Mesendoderm (in vitro differentiated cells): Measurements from ENCODE around the gene MFRP.

Source experiments
- DNase-seq: peaks from one replicate; pipeline ENCODE4 v3.0.0; 2013
- H2AK5ac ChIP-seq: 2 replicates; pipeline ENCODE4 v1.6.1; 2013; ENCODE audit warnings: low read length, inconsistent platforms
- H2BK120ac ChIP-seq: 2 replicates; pipeline ENCODE4 v1.6.1; 2013; ENCODE audit warnings: low read depth, mild to moderate bottlenecking, low read length, moderate library complexity, mixed read lengths
- H2BK15ac ChIP-seq: replicated peaks from 2 replicates; pipeline ENCODE4 v1.6.1; 2013; ENCODE audit warnings: low read depth, mild to moderate bottlenecking, moderate library complexity
- H2BK5ac ChIP-seq: 2 replicates; pipeline ENCODE4 v1.6.1; 2013; ENCODE audit warnings: low read length, inconsistent platforms
- H3K18ac ChIP-seq: 2 replicates; pipeline ENCODE4 v1.6.1; 2013; ENCODE audit warnings: mild to moderate bottlenecking, low read length, mixed read lengths
- H3K23ac ChIP-seq: one replicate; pipeline ENCODE4 v1.6.1; 2013; ENCODE audit warnings: low read length
- H3K27ac ChIP-seq: 2 replicates; pipeline ENCODE4 v1.5.1; 2013; ENCODE audit warnings: low read depth, mild to moderate bottlenecking, inconsistent platforms, low read length, moderate library complexity
- H3K27me3 ChIP-seq: 2 replicates; pipeline ENCODE4 v1.6.1; 2013; ENCODE audit warnings: low read length, control low read depth, mild to moderate bottlenecking, inconsistent platforms; ENCODE audit not compliant: insufficient read depth, poor library complexity
- H3K36me3 ChIP-seq: 2 replicates; pipeline ENCODE4 v1.6.1; 2013; ENCODE audit warnings: low read length, inconsistent platforms; ENCODE audit not compliant: control insufficient read depth, insufficient read depth
- H3K4ac ChIP-seq: one replicate; pipeline ENCODE4 v1.6.1; 2013; ENCODE audit warnings: low read depth, mild to moderate bottlenecking, low read length, moderate library complexity
- H3K4me1 ChIP-seq: 2 replicates; pipeline ENCODE4 v1.6.1; 2013; ENCODE audit warnings: low read depth, low read length, inconsistent platforms; ENCODE audit not compliant: control insufficient read depth
- H3K4me2 ChIP-seq: 2 replicates; pipeline ENCODE4 v1.6.1; 2013; ENCODE audit warnings: low read length
- H3K4me3 ChIP-seq: 2 replicates; pipeline ENCODE4 v1.5.1; 2013; ENCODE audit warnings: mild to moderate bottlenecking, low read length
- H3K56ac ChIP-seq: one replicate; pipeline ENCODE4 v1.6.1; 2013; ENCODE audit warnings: low read length
- H3K79me1 ChIP-seq: 2 replicates; pipeline ENCODE4 v1.6.1; 2013; ENCODE audit warnings: low read length, inconsistent platforms
- H3K79me2 ChIP-seq: 2 replicates; pipeline ENCODE4 v1.6.1; 2013; ENCODE audit warnings: mild to moderate bottlenecking, low read length; ENCODE audit not compliant: control insufficient read depth, insufficient read depth
- H3K9ac ChIP-seq: 2 replicates; pipeline ENCODE4 v1.6.1; 2013; ENCODE audit warnings: low read length, inconsistent platforms
- H4K5ac ChIP-seq: one replicate; pipeline ENCODE4 v1.6.1; 2013; ENCODE audit warnings: low read length
- H4K8ac ChIP-seq: one replicate; pipeline ENCODE4 v1.6.1; 2013; ENCODE audit warnings: low read depth, mild to moderate bottlenecking, control low read depth, low read length, moderate library complexity
- WGBS: extraction: QIAGEN DNeasy Blood & Tissue Kit; methylation state at CpG from one replicate; pipeline ENCODE4 v1.1.7; 2013; ENCODE audit warnings: low lambda C conversion rate, missing lambda C conversion rate; ENCODE audit not compliant: insufficient coverage; ENCODE audit errors: extremely low coverage; 5-methylcytosine and 5-hydroxymethylcytosine counted together

The MFRP gene

DNA sequence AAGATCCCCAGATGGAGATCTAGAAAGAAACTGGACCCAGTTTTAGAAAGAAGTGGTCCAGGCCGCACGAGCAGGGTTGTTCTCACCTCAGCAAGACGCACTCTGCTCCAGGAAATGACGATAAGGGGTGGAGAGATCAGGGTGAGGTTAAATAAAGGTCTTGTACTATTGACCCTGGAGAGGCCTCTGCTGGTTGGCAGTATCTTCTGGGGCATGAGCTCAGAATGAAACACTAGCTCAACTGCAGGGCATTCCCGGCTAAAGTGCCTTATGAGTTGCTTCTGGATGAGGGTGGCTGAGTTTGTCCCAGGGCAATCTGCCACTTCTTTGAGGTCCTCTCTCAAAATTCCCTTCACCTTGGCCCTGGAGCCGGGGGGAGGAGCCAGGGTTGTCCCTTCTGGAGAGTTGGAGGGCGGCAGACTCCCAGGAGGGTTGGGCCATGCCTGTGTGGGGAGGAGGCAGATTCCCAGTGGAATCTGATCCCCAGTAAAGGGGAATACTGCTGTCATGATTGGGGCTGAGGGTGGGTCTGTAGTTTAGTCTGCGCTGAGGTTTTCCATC, 24.1 kb upstream of the MFRP start:
- H3K36me3 ChIP-seq: no peaks in the 10 kb centered on the region
- no peak overlapping the region for H3K4me2 ChIP-seq
- no peak overlapping the region for H2BK120ac ChIP-seq
- no peak overlapping the region for H3K23ac ChIP-seq
- no peaks in the 10 kb centered on the region for H3K79me1 ChIP-seq
- no peak overlapping the region for H2BK15ac ChIP-seq
- DNase-seq: peak; percentile 46
- no peak overlapping the region for H3K27ac ChIP-seq
- no peak overlapping the region for H2BK5ac ChIP-seq
- H3K79me2 ChIP-seq: no peaks in the 10 kb centered on the region
- WGBS: no CpG with 5 or more reads among the region's 8 CpGs
- H4K8ac ChIP-seq: no peak overlapping the region
- H3K27me3 ChIP-seq: no peaks in the 10 kb centered on the region
- H3K18ac ChIP-seq: no peak overlapping the region
- H3K4me3 ChIP-seq: no peak overlapping the region
- no peak overlapping the region for H3K4ac ChIP-seq
- H2AK5ac ChIP-seq: no peak overlapping the region
- H4K5ac ChIP-seq: no peak overlapping the region
- no peak overlapping the region for H3K9ac ChIP-seq
- peaks cover 14% of the 10 kb centered on the region for H3K4me1 ChIP-seq
- H3K56ac ChIP-seq: peak overlapping the region; percentile 11

DNA sequence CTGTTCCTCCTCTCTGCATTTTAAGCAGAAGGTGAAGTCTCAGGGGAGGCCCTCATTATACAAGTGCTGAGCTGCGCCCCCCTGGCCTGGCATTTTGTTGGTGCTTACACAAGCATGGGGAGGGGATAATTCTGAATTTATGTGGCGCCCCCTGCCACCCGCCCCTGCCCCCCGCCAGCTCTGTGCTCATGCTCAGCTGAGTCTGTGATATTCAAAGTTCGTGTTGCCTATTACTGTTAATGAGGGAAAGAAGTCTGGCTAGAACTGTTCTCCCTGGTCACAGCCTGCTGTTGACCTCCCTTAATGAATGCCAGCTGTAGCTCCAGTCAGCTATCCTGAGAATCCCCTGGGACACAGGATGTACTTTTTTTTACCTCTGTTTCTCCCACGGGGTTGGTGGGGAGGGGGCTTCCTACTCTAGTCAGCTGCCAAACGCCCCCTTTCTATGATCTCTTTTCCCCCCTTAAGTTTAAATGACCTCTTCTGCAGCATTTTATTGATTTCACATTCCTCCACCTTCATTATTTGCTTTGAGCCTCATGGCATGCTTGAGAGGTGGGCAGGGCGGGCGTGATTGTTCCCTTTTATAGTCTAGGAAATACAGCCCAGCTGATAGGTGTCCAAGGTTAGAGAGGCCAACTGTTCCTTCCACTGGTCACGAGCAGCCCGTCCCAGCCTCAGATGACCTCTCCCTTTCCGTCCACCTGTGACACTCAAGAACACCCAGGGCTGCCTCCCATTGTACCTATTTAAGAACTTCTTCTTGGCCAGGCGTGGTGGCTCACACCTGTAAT, 22.8 kb upstream of the MFRP start:
- Histone ChIP-seq H3K79me1 (no peaks in the 10 kb centered on the region), H3K36me3 (no peaks in the 10 kb centered on the region), H3K4me1 (peaks cover 4% of the 10 kb centered on the region), H3K27ac (no peak overlapping the region), H2BK15ac (no peak overlapping the region), H2BK5ac (no peak overlapping the region), H3K79me2 (no peaks in the 10 kb centered on the region), H2BK120ac (no peak overlapping the region), H3K18ac (no peak overlapping the region), H3K9ac (no peak overlapping the region), H2AK5ac (no peak overlapping the region), H3K4ac (no peak overlapping the region), H3K23ac (no peak overlapping the region), H3K56ac (no peak overlapping the region), H3K27me3 (peaks cover 5% of the 10 kb centered on the region), H3K4me2 (no peak overlapping the region), H4K5ac (no peak overlapping the region), H4K8ac (no peak overlapping the region), H3K4me3 (no peak overlapping the region)
- no CpG with 5 or more reads among the region's 13 CpGs for WGBS
- no peak for DNase-seq

DNA sequence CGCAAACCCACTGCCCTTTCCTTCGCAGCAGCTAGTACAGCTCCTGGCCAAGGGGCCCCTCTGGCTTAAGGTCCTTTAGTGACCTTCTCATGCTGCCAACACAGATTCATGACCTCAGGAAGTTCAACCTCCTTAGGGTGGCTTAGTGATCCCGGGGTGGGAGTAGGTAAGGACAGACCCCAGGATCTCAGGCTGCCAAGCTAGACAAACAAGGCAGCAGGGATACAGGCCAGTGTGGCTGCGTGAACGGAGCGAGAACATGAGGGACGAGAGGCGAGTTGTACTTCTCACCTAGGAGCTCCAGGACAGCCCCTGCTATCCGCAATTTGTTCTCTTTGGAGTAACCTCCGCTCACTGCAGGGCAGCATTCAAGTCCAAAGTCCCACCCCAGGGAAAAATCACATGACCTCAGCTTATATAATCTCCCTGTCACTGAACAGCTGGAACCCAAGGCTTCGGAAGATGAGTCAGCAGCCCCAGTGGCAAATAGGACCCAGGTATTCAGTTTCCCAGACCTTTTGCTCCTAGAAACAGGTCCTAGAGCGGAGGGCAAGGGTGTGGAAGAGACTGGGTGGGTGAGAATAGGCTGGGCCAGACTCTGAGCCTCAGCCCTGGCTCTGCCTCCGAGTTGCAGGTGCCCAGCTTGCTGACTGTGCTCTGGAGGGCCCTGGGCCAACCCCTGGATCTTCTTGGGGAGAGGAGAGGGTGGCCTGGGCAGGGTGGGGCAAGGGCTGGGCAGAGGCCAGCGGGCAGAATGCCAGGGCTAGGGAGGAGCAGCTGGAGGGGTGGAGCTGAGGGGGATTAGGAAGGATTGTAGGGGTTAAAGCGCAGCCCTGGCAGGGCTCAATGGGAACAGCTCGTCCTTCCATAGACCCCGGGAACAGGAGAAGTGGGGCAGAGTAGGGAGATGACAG, 21.9 kb upstream of the MFRP start:
- no CpG with 5 or more reads among the region's 17 CpGs for WGBS
- Histone ChIP-seq H3K4me1 (peaks cover 4% of the 10 kb centered on the region), H2AK5ac (no peak overlapping the region), H3K23ac (no peak overlapping the region), H2BK120ac (no peak overlapping the region), H3K79me1 (no peaks in the 10 kb centered on the region), H3K36me3 (no peaks in the 10 kb centered on the region), H4K8ac (no peak overlapping the region), H3K18ac (no peak overlapping the region), H3K56ac (peak overlapping the region; percentile 49), H3K27ac (no peak overlapping the region), H3K27me3 (peaks cover 7% of the 10 kb centered on the region), H4K5ac (no peak overlapping the region), H3K79me2 (no peaks in the 10 kb centered on the region), H3K9ac (no peak overlapping the region), H2BK15ac (no peak overlapping the region), H3K4me3 (no peak overlapping the region), H3K4ac (no peak overlapping the region), H2BK5ac (no peak overlapping the region), H3K4me2 (no peak overlapping the region)
- DNase-seq: no peak

DNA sequence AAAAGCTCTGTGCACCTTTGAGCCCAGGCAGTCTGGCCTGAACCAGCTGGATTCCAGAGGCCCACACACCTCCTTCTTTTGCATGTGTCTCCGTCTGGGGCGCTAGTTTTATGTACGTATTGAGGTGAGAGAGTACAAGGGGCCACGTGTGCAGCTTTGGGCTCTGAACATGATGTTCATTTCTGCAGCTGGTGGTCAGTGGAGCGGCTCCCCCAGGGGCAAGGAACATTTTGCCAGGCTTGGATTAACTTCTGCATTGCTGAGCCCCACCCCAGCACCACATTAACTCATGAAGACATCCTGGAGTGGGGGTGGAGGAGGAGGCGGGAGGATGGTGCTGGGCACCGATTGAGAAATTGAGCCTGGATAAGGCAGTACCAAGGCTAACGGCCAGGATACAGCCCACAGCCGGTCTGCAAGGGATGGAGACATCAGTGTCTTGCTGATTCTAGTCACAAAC, 21.2 kb upstream of the MFRP start:
- no peak overlapping the region for H3K9ac ChIP-seq
- no peaks in the 10 kb centered on the region for H3K79me1 ChIP-seq
- peaks cover 7% of the 10 kb centered on the region for H3K27me3 ChIP-seq
- H2AK5ac ChIP-seq: no peak overlapping the region
- H3K79me2 ChIP-seq: no peaks in the 10 kb centered on the region
- peaks cover 4% of the 10 kb centered on the region for H3K4me1 ChIP-seq
- no peak overlapping the region for H3K23ac ChIP-seq
- H3K4ac ChIP-seq: no peak overlapping the region
- no peak for DNase-seq
- no peak overlapping the region for H2BK120ac ChIP-seq
- H3K18ac ChIP-seq: no peak overlapping the region
- H4K5ac ChIP-seq: no peak overlapping the region
- no peak overlapping the region for H4K8ac ChIP-seq
- no CpG with 5 or more reads among the region's 9 CpGs for WGBS
- H2BK5ac ChIP-seq: no peak overlapping the region
- H3K56ac ChIP-seq: no peak overlapping the region
- H3K36me3 ChIP-seq: no peaks in the 10 kb centered on the region
- no peak overlapping the region for H3K4me2 ChIP-seq
- H3K27ac ChIP-seq: no peak overlapping the region
- no peak overlapping the region for H2BK15ac ChIP-seq
- H3K4me3 ChIP-seq: no peak overlapping the region

DNA sequence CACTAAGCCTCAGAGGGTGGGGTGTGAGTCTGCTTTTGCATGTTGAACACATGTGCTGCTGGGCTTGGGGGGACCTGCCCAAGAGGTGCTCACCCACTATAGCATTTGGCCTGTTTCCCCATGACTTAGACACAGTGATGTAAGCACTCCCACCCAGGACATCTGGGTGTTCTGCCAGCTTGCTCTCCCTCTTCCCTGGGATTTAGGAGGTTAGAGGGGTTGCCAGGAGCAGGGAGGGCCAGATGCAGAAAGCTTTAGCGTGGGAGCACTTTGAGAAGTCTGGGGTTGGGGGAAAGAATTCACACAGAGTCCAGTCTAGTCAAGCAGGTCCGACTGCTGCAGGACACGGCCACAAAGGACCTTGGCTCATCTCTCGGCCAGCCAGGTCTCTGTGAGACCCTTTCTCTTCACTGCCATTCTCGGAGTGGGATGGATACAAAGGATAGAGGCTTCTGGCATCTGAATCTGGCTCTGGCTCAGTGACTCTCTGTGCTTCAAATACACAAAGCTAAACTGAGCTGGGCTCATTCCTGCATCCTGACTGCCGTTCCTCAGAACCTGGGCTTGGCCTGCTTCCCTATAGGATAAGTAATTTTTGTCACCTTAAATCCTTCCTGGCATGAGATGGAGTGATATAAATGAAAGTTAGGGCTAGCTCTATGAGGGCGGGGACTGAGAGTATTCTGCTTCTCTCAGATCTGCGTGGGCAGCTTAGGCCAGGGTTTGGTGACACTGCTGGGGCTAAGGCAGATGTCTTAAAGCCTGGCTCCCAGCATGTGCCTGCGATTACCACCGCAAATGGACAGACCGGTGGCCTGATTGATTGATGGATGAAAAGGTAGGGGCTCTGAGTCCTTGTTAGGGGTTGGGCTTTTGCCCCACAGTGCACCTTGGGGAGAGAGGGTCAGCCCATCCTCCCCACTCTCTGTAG, 20.4 kb upstream of the MFRP start:
- no peak overlapping the region for H3K9ac ChIP-seq
- peaks cover 5% of the 10 kb centered on the region for H3K4me1 ChIP-seq
- no peak overlapping the region for H3K4me3 ChIP-seq
- no peaks in the 10 kb centered on the region for H3K36me3 ChIP-seq
- H4K5ac ChIP-seq: no peak overlapping the region
- DNase-seq: no peak
- H3K23ac ChIP-seq: no peak overlapping the region
- H3K79me1 ChIP-seq: no peaks in the 10 kb centered on the region
- no peak overlapping the region for H2AK5ac ChIP-seq
- H2BK15ac ChIP-seq: no peak overlapping the region
- no peak overlapping the region for H4K8ac ChIP-seq
- H3K18ac ChIP-seq: no peak overlapping the region
- H3K4ac ChIP-seq: no peak overlapping the region
- H3K56ac ChIP-seq: no peak overlapping the region
- no peak overlapping the region for H3K27ac ChIP-seq
- WGBS: no CpG with 5 or more reads among the region's 11 CpGs
- H2BK120ac ChIP-seq: no peak overlapping the region
- no peak overlapping the region for H3K4me2 ChIP-seq
- H3K27me3 ChIP-seq: peaks cover 7% of the 10 kb centered on the region
- no peaks in the 10 kb centered on the region for H3K79me2 ChIP-seq
- no peak overlapping the region for H2BK5ac ChIP-seq
